HCT116 (cell line): ENCODE data around the gene TOLLIP. TPM values are rescaled to one million over a fixed set of nuclear protein-coding genes. Genes with fewer than 3 reads are reported as not detected.

ENCODE experiments used
- ATAC-seq: fragments of 200-7000 bp; cut with Tn5 transposase; 2 replicates; pipeline ENCODE4 v1.9.1; 2020; ENCODE audit warnings: mild to moderate bottlenecking, moderate library complexity
- BruUV-seq: library from RNA; stranded (reverse); fragments of 400-500 nt; replicated peaks from 2 replicates; lab custom pipeline; 2021; lab: Mats Ljungman, UMichigan
- CTCF ChIA-PET: fragments of 300-600 bp; sonication (Branson Sonifier 250); formaldehyde crosslinking; loops from one replicate; lab custom pipeline; 2021; ENCODE audit warnings: antibody characterized with exemption; lab: Charles Lee
- POLR2A ChIA-PET: fragments of 300-600, 350-600 bp; sonication (Branson Sonifier 250); formaldehyde crosslinking; loops from one replicate; lab custom pipeline; 2021; ENCODE audit warnings: antibody characterized with exemption; lab: Charles Lee
- RAD21 ChIA-PET, 2 experiments: fragments of 300-600 bp; sonication (Branson Sonifier 250); formaldehyde crosslinking; loops; one replicate each; lab custom pipeline; 2023; ENCODE audit warnings: low total read pairs in 2 of 2; ENCODE audit not compliant: uncharacterized antibody in 2 of 2, unreplicated experiment in 2 of 2, low non-redundant PET in 1 of 2; lab: Charles Lee
- DNase-seq: peaks from one replicate; pipeline ENCODE4 v3.0.0-alpha.2; 2010; ENCODE audit warnings: low read depth, low spot score
- H2AFZ ChIP-seq: fragments of 200-600 bp; shearing (Covaris generic), sonication (generic); 2 replicates; pipeline ENCODE4 v1.6.1; 2017; ENCODE audit warnings: low read depth, mixed run types, mixed read lengths, antibody characterized with exemption, low read length; ENCODE audit not compliant: poor library complexity, severe bottlenecking
- H3K27ac ChIP-seq: 2 replicates; pipeline ENCODE4 v1.5.1; 2012; ENCODE audit warnings: low read depth, low read length
- H3K27me3 ChIP-seq: fragments of 200-600 bp; sonication (generic); 2 replicates; pipeline ENCODE4 v1.6.1; 2016; ENCODE audit warnings: mixed run types, low read length, mixed read lengths; ENCODE audit not compliant: insufficient read depth
- H3K36me3 ChIP-seq, 2 experiments: fragments of 200-500 bp in 1 of 2; fragments of 200-600 bp in 1 of 2; sonication (Bioruptor generic) in 1 of 2; sonication (generic) in 1 of 2; 2 replicates each; pipeline versions ENCODE4 v1.5.1 to v1.6.1; 2014 to 2016; ENCODE audit warnings: low read length in 2 of 2, inconsistent platforms in 1 of 2, mixed read lengths in 1 of 2, mixed run types in 1 of 2; ENCODE audit not compliant: insufficient read depth in 2 of 2, control insufficient read depth in 1 of 2
- H3K4me1 ChIP-seq, 2 experiments: fragments of 200-600 bp in 1 of 2; sonication (generic) in 1 of 2; 2 replicates each; pipeline versions ENCODE4 v1.5.1 to v1.6.1; 2012 to 2017; ENCODE audit warnings: low read length in 2 of 2, inconsistent platforms in 1 of 2, mild to moderate bottlenecking in 1 of 2, mixed read lengths in 1 of 2, mixed run types in 1 of 2, moderate library complexity in 1 of 2; ENCODE audit not compliant: insufficient read depth in 2 of 2, control insufficient read depth in 1 of 2
- H3K4me2 ChIP-seq: fragments of 200-600 bp; sonication (generic); 2 replicates; pipeline ENCODE4 v1.6.1; 2017; ENCODE audit warnings: mixed run types, low read length, mixed read lengths
- H3K4me3 ChIP-seq, 2 experiments: fragments of 200-600 bp in 1 of 2; sonication (generic) in 1 of 2; replicated peaks in 1 of 2; 2 replicates each; pipeline ENCODE4 v1.5.1; 2011 to 2016; ENCODE audit warnings: low read length in 2 of 2, control low read depth in 1 of 2, low read depth in 1 of 2, mild to moderate bottlenecking in 1 of 2, mixed read lengths in 1 of 2, mixed run types in 1 of 2
- H3K79me2 ChIP-seq: fragments of 200-600 bp; sonication (generic); 2 replicates; pipeline ENCODE4 v1.6.1; 2017; ENCODE audit warnings: mild to moderate bottlenecking, mixed run types, low read length, moderate library complexity, mixed read lengths; ENCODE audit not compliant: insufficient read depth
- H3K9ac ChIP-seq: fragments of 200-600 bp; sonication (generic); 2 replicates; pipeline ENCODE4 v1.6.1; 2016; ENCODE audit warnings: low read length, mixed read lengths
- H3K9me2 ChIP-seq: fragments of 200-600 bp; sonication (generic), shearing (Covaris generic); 2 replicates; pipeline ENCODE4 v1.6.1; 2017; ENCODE audit warnings: mixed run types, mild to moderate bottlenecking, moderate library complexity; ENCODE audit not compliant: insufficient read depth
- H3K9me3 ChIP-seq, 2 experiments: fragments of 200-500 bp in 1 of 2; fragments of 200-600 bp in 1 of 2; sonication (Bioruptor generic) in 1 of 2; sonication (generic) in 1 of 2; 2 replicates each; pipeline ENCODE4 v1.6.1; 2014 to 2017; ENCODE audit warnings: low read length in 2 of 2, mixed read lengths in 2 of 2, inconsistent platforms in 1 of 2, low read depth in 1 of 2, mild to moderate bottlenecking in 1 of 2, mixed run types in 1 of 2, moderate library complexity in 1 of 2; ENCODE audit not compliant: control insufficient read depth in 1 of 2, insufficient read depth in 1 of 2
- H4K20me1 ChIP-seq: fragments of 200-600 bp; sonication (generic), shearing (Covaris generic); 2 replicates; pipeline ENCODE4 v1.6.1; 2017; ENCODE audit warnings: mixed run types, mild to moderate bottlenecking, moderate library complexity; ENCODE audit not compliant: insufficient read depth
- ATF3 ChIP-seq: IDR thresholded peaks from 2 replicates; pipeline ENCODE4 v1.6.1; 2012
- CBX3 ChIP-seq: IDR thresholded peaks from 2 replicates; pipeline ENCODE4 v1.6.1; 2012; ENCODE audit warnings: low read depth
- CEBPB ChIP-seq: IDR thresholded peaks from 2 replicates; pipeline ENCODE4 v1.6.1; 2012; ENCODE audit warnings: low read depth
- EGR1 ChIP-seq: IDR thresholded peaks from 2 replicates; pipeline ENCODE4 v1.6.1; 2012; ENCODE audit warnings: low read depth
- ELF1 ChIP-seq: IDR thresholded peaks from 2 replicates; pipeline ENCODE4 v1.6.1; 2012; ENCODE audit warnings: low read depth, borderline replicate concordance
- EZH2 ChIP-seq: fragments of 200-600 bp; sonication (generic); IDR thresholded peaks from 2 replicates; pipeline ENCODE4 v1.6.1; 2017; ENCODE audit warnings: antibody characterized with exemption, mixed run types
- EZH2phosphoT487 ChIP-seq: fragments of 200-600 bp; IDR thresholded peaks from 2 replicates; pipeline ENCODE4 v1.6.1; 2018; ENCODE audit warnings: antibody characterized with exemption, borderline replicate concordance
- FOSL1 ChIP-seq: IDR thresholded peaks from 2 replicates; pipeline ENCODE4 v1.6.1; 2012; ENCODE audit warnings: low read depth
- JUND ChIP-seq: IDR thresholded peaks from 2 replicates; pipeline ENCODE4 v1.6.1; 2012
- POLR2A ChIP-seq: IDR thresholded peaks from 2 replicates; pipeline ENCODE4 v1.7.0; 2011; ENCODE audit warnings: borderline replicate concordance; ENCODE audit not compliant: insufficient read depth, insufficient read length; ENCODE audit errors: extremely low read depth
- POLR2AphosphoS5 ChIP-seq: IDR thresholded peaks from 2 replicates; pipeline ENCODE4 v1.6.1; 2011; ENCODE audit warnings: mild to moderate bottlenecking, low read depth, low read length, moderate library complexity
- RAD21 ChIP-seq: IDR thresholded peaks from 2 replicates; pipeline ENCODE4 v1.6.1; 2012; ENCODE audit warnings: low read depth, mild to moderate bottlenecking
- SIN3A ChIP-seq: IDR thresholded peaks from 2 replicates; pipeline ENCODE4 v1.6.1; 2012; ENCODE audit warnings: low read depth
- SP1 ChIP-seq: IDR thresholded peaks from 2 replicates; pipeline ENCODE4 v1.6.1; 2012; ENCODE audit warnings: low read depth
- SRF ChIP-seq: IDR thresholded peaks from 2 replicates; pipeline ENCODE4 v1.6.1; 2012; ENCODE audit warnings: low read depth
- TCF7L2 ChIP-seq: IDR thresholded peaks from 2 replicates; pipeline ENCODE4 v1.7.0; 2011; ENCODE audit warnings: borderline replicate concordance, inconsistent platforms; ENCODE audit not compliant: insufficient read depth, insufficient read length; ENCODE audit errors: extremely low read depth
- ZFX ChIP-seq: fragments of 450-650 bp; IDR thresholded peaks from 2 replicates; pipeline ENCODE4 v1.6.1; 2017
- intact Hi-C: fragments of 100-400 bp; cut with micrococcal nuclease; formaldehyde crosslinking; loops from 2 replicates; pipeline ENCODE4 v1.10.0; 2022
- total RNA-seq: library from RNA; stranded (reverse); gene quantifications from one replicate; pipeline ENCODE4 v1.2.1, GENCODE V29; 2021; ENCODE audit not compliant: unreplicated experiment
- TF ChIP-seq, protein P1 (sequence below): IDR thresholded peaks from 2 replicates; pipeline ENCODE4 v1.6.1; 2012

TOLLIP gene
- total RNA-seq, 1 experiment from 2014 or later: 28.5 TPM

DNA sequence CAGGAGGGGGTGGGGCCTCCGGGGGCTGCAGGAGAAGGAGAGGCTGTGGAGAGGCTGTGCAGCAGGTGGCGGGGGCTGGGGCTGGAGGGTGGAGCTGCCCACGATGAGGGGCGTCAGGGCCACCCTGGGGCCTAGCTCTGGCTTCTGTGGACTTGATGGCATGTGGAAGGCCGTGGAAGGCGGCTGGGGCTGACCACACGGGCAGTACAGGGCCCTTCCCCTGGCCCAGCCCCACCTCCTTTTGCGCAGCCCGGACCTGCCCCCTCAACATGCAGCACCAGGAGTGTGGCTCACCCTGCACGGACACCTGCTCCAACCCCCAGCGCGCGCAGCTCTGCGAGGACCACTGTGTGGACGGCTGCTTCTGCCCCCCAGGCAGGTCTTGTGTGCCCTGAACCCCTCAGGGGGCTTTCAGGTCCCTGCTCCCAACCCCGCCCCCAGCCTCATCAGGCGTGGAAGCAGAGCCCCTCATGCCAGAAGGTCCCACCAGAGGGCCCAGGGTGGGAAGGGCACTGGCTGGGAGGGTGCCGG lies 80.4 kb downstream of the TOLLIP start:
- Histone ChIP-seq H3K4me2 (no peak overlapping the region), H3K27ac (no peak overlapping the region), H3K9me2 (no peaks in the 10 kb centered on the region), H3K9ac (no peak overlapping the region), H3K4me3 (no peak overlapping the region), H3K27me3 (no peaks in the 10 kb centered on the region), H3K9me3 (no peaks in the 10 kb centered on the region), H3K4me1 (peaks cover 0 to 3% of the 10 kb centered on the region in 2 experiments; a peak in 1 of 4 replicates), H3K79me2 (no peaks in the 10 kb centered on the region), H4K20me1 (no peaks in the 10 kb centered on the region), H3K36me3 (no peaks in the 10 kb centered on the region), H2AFZ (no peak overlapping the region)
- ChIA-PET RAD21 (no interaction called here), CTCF (no interaction called here), POLR2A (no interaction called here)
- no peak for ATAC-seq
- no TSS peak for BruUV-seq
- intact Hi-C loops: no loop called here
- DNase-seq: no peak
- no peak for TF ChIP-seq EZH2phosphoT487
- TF ChIP-seq, protein P1, sequence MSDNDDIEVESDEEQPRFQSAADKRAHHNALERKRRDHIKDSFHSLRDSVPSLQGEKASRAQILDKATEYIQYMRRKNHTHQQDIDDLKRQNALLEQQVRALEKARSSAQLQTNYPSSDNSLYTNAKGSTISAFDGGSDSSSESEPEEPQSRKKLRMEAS: no peak
- TF ChIP-seq CEBPB: no peak
- TF ChIP-seq ZFX: no peak
- TF ChIP-seq ATF3: no peak
- TF ChIP-seq SP1: no peak

DNA sequence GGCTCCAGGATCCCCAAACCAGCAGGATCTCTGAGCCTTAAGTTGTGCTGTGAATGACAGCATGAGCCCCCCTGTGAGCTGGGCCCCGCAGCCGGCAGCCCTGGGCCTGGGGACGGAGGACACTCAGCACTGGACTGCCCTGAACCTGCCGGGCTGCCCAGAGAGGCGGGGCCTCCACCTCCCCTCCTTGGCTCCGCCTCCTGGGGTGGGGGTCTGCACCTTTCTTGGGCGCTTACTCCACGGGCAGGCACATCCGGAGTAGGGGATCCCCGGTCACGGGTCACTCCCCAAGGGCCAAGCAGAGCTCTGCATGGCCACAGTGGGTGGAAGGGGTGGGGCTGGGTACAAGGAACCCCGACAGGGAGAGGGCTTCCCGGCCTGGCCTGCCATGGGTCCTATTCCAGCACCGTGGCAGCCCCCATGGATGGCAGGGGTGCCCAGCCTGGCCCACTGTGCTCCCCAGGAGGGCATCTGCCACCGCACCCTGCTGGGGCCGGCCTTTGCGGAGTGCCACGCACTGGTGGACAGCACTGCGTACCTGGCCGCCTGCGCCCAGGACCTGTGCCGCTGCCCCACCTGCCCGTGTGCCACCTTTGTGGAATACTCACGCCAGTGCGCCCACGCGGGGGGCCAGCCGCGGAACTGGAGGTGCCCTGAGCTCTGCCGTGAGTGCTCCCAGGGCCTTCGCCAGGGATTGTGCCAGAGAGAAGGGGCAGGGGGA lies 81.2 kb downstream of the TOLLIP start:
- no peak overlapping the region for H3K4me3 ChIP-seq
- intact Hi-C loops: no loop called here
- no peaks in the 10 kb centered on the region for H3K36me3 ChIP-seq
- no peaks in the 10 kb centered on the region for H3K4me1 ChIP-seq
- DNase-seq: no peak
- no peak for ATAC-seq
- H2AFZ ChIP-seq: no peak overlapping the region
- no peaks in the 10 kb centered on the region for H3K79me2 ChIP-seq
- H3K4me2 ChIP-seq: no peak overlapping the region
- no peaks in the 10 kb centered on the region for H3K9me2 ChIP-seq
- H3K27me3 ChIP-seq: no peaks in the 10 kb centered on the region
- POLR2A ChIA-PET: no interaction called here
- CTCF ChIA-PET: no interaction called here
- H3K9ac ChIP-seq: no peak overlapping the region
- RAD21 ChIA-PET: no interaction called here
- H3K27ac ChIP-seq: no peak overlapping the region
- H3K9me3 ChIP-seq: no peaks in the 10 kb centered on the region
- TF ChIP-seq, protein P1: no peak
- TF ChIP-seq EGR1 (no peak), RAD21 (no peak), EZH2 (no peak), SRF (no peak), TCF7L2 (no peak), CBX3 (no peak), POLR2AphosphoS5 (no peak), POLR2A (no peak), SIN3A (no peak), FOSL1 (no peak), ELF1 (no peak), ZFX (no peak), JUND (no peak)
- BruUV-seq: no TSS peak
- H4K20me1 ChIP-seq: no peaks in the 10 kb centered on the region
